ENCODE measurements around the gene DXO.
"Not testable (repeated sequence)": the region's sequence is repeated elsewhere in the genome, so short reads cannot be mapped to it uniquely, and the experiment has no call there.

Gene DXO

GRCh38 chr6:32004864-32005537, 33.1 kb upstream of the DXO start:
- not testable (repeated sequence) for H3K4me1 ChIP-seq (ENCODE audit: insufficient read depth, low read length); H3K27me3 ChIP-seq (ENCODE audit: insufficient read depth, low read length)

GRCh38 chr6:32004393-32004792, 32.5 kb upstream of the DXO start:
- not testable (repeated sequence) for H3K27me3 ChIP-seq (ENCODE audit: insufficient read depth, low read length); H3K36me3 ChIP-seq (ENCODE audit: insufficient read depth, low read length); H3K4me3 ChIP-seq (ENCODE audit: low read length); H3K27ac ChIP-seq (ENCODE audit: low read depth, low read length); H3K9me3 ChIP-seq (ENCODE audit: insufficient read depth, low read depth, low read length); H3K9ac ChIP-seq (ENCODE audit: low read depth, low read length); H3K4me1 ChIP-seq (ENCODE audit: insufficient read depth, low read length)
- 93% methylated on average over 4 of the region's 4 CpGs for whole genome bisulfite sequencing

More at GRCh38 chr6:32004864-32005537, 33.1 kb upstream of the DXO start:
- H3K9me3 ChIP-seq (ENCODE audit: insufficient read depth, low read depth, low read length); H3K36me3 ChIP-seq (ENCODE audit: insufficient read depth, low read length); H3K9ac ChIP-seq (ENCODE audit: low read depth, low read length); H3K4me3 ChIP-seq (ENCODE audit: low read length); H3K27ac ChIP-seq (ENCODE audit: low read depth, low read length): not testable (repeated sequence)
- WGBS: 89% methylated on average over 8 of the region's 13 CpGs

GRCh38 chr6:32003301-32003700, 31.4 kb upstream of the DXO start:
- not testable (repeated sequence) for H3K36me3 ChIP-seq (ENCODE audit: insufficient read depth, low read length); H3K4me3 ChIP-seq (ENCODE audit: low read length); H3K4me1 ChIP-seq (ENCODE audit: insufficient read depth, low read length); H3K27me3 ChIP-seq (ENCODE audit: insufficient read depth, low read length); H3K9ac ChIP-seq (ENCODE audit: low read depth, low read length); H3K9me3 ChIP-seq (ENCODE audit: insufficient read depth, low read depth, low read length); H3K27ac ChIP-seq (ENCODE audit: low read depth, low read length)
- WGBS: no CpG with 5 or more reads among the region's 7 CpGs

GRCh38 chr6:32002546-32003268, 30.8 kb upstream of the DXO start:
- not testable (repeated sequence) for H3K9ac ChIP-seq (ENCODE audit: low read depth, low read length); H3K36me3 ChIP-seq (ENCODE audit: insufficient read depth, low read length); H3K4me3 ChIP-seq (ENCODE audit: low read length); H3K9me3 ChIP-seq (ENCODE audit: insufficient read depth, low read depth, low read length); H3K4me1 ChIP-seq (ENCODE audit: insufficient read depth, low read length); H3K27me3 ChIP-seq (ENCODE audit: insufficient read depth, low read length); H3K27ac ChIP-seq (ENCODE audit: low read depth, low read length)
- WGBS: no CpG with 5 or more reads among the region's 15 CpGs

GRCh38 chr6:31996385-31996784, 24.4 kb upstream of the DXO start:
- not testable (repeated sequence) for H3K27me3 ChIP-seq (ENCODE audit: insufficient read depth, low read length); H3K4me1 ChIP-seq (ENCODE audit: insufficient read depth, low read length); H3K27ac ChIP-seq (ENCODE audit: low read depth, low read length); H3K9me3 ChIP-seq (ENCODE audit: insufficient read depth, low read depth, low read length); H3K36me3 ChIP-seq (ENCODE audit: insufficient read depth, low read length); H3K9ac ChIP-seq (ENCODE audit: low read depth, low read length); H3K4me3 ChIP-seq (ENCODE audit: low read length)
- 97% methylated on average over 5 of the region's 6 CpGs for WGBS

GRCh38 chr6:31994421-31994820, 22.5 kb upstream of the DXO start:
- not testable (repeated sequence) for H3K9ac ChIP-seq (ENCODE audit: low read depth, low read length); H3K36me3 ChIP-seq (ENCODE audit: insufficient read depth, low read length); H3K27me3 ChIP-seq (ENCODE audit: insufficient read depth, low read length); H3K27ac ChIP-seq (ENCODE audit: low read depth, low read length); H3K9me3 ChIP-seq (ENCODE audit: insufficient read depth, low read depth, low read length); H3K4me1 ChIP-seq (ENCODE audit: insufficient read depth, low read length); H3K4me3 ChIP-seq (ENCODE audit: low read length)
- WGBS: 89% methylated on average over 6 of the region's 14 CpGs

GRCh38 chr6:31989363-31989762, 17.4 kb upstream of the DXO start:
- not testable (repeated sequence) for H3K27ac ChIP-seq (ENCODE audit: low read depth, low read length); H3K27me3 ChIP-seq (ENCODE audit: insufficient read depth, low read length); H3K9me3 ChIP-seq (ENCODE audit: insufficient read depth, low read depth, low read length); H3K4me1 ChIP-seq (ENCODE audit: insufficient read depth, low read length); H3K4me3 ChIP-seq (ENCODE audit: low read length); H3K36me3 ChIP-seq (ENCODE audit: insufficient read depth, low read length); H3K9ac ChIP-seq (ENCODE audit: low read depth, low read length)
- no CpG with 5 or more reads among the region's 10 CpGs for WGBS

- H3K36me3 ChIP-seq (ENCODE audit: insufficient read depth, low read length); H3K4me1 ChIP-seq (ENCODE audit: insufficient read depth, low read length); H3K9me3 ChIP-seq (ENCODE audit: insufficient read depth, low read depth, low read length); H3K4me3 ChIP-seq (ENCODE audit: low read length); H3K27ac ChIP-seq (ENCODE audit: low read depth, low read length); H3K9ac ChIP-seq (ENCODE audit: low read depth, low read length); H3K27me3 ChIP-seq (ENCODE audit: insufficient read depth, low read length): not testable (repeated sequence)
- WGBS: no CpG with 5 or more reads among the region's 7 CpGs
These were observed 9.8 kb upstream of the DXO start, which contains the start of gene C4A for GRCh38 chr6:31981744-31982143. Gene C4A (plus strand): TSS chr6:31982057. CDS start chr6:31982108, 51 bp downstream.

- H3K4me3 ChIP-seq (ENCODE audit: low read length); H3K27me3 ChIP-seq (ENCODE audit: insufficient read depth, low read length); H3K4me1 ChIP-seq (ENCODE audit: insufficient read depth, low read length); H3K36me3 ChIP-seq (ENCODE audit: insufficient read depth, low read length); H3K9ac ChIP-seq (ENCODE audit: low read depth, low read length); H3K9me3 ChIP-seq (ENCODE audit: insufficient read depth, low read depth, low read length); H3K27ac ChIP-seq (ENCODE audit: low read depth, low read length): not testable (repeated sequence)
- no CpG with 5 or more reads among the region's 5 CpGs for WGBS
These were observed 9.1 kb upstream of the DXO start for GRCh38 chr6:31980998-31981397.

GRCh38 chr6:31980195-31980876, 8.4 kb upstream of the DXO start:
- 95% methylated on average over 12 of the region's 13 CpGs for WGBS
- not testable (repeated sequence) for H3K4me3 ChIP-seq (ENCODE audit: low read length); H3K27ac ChIP-seq (ENCODE audit: low read depth, low read length); H3K9me3 ChIP-seq (ENCODE audit: insufficient read depth, low read depth, low read length); H3K27me3 ChIP-seq (ENCODE audit: insufficient read depth, low read length); H3K4me1 ChIP-seq (ENCODE audit: insufficient read depth, low read length); H3K36me3 ChIP-seq (ENCODE audit: insufficient read depth, low read length); H3K9ac ChIP-seq (ENCODE audit: low read depth, low read length)

- 90% methylated on average over 3 of the region's 3 CpGs for WGBS
- H3K27ac ChIP-seq (ENCODE audit: low read depth, low read length): no peak overlapping the region
- H3K36me3 ChIP-seq (ENCODE audit: insufficient read depth, low read length): peaks cover 12% of the 10 kb centered on the region
- no peak overlapping the region for H3K4me3 ChIP-seq (ENCODE audit: low read length)
- H3K4me1 ChIP-seq (ENCODE audit: insufficient read depth, low read length): no peaks in the 10 kb centered on the region
- H3K27me3 ChIP-seq (ENCODE audit: insufficient read depth, low read length): no peaks in the 10 kb centered on the region
- no peak overlapping the region for H3K9ac ChIP-seq (ENCODE audit: low read depth, low read length)
- H3K9me3 ChIP-seq (ENCODE audit: insufficient read depth, low read depth, low read length): no peaks in the 10 kb centered on the region
These were observed 7.4 kb upstream of the DXO start for GRCh38 chr6:31979238-31979898.

Measured in HUES64 (cell line).